Measurements from ENCODE around the gene LRMDA.
"Not testable (repeated sequence)": the region's sequence is repeated elsewhere in the genome, so short reads cannot be mapped to it uniquely, and the experiment has no call there.

LRMDA gene

GRCh38 chr10:75744261-75744660 is 312.8 kb downstream of the LRMDA start:
- Histone ChIP-seq H3K79me2 (ENCODE audit: insufficient read depth, low read depth) (no peaks in the 10 kb centered on the region), H3K4me2 (no peak overlapping the region; the same call in 1 of the 2 replicates), H2AFZ (ENCODE audit: low read depth) (peak overlapping the region; percentile 6; the same call in 1 of the 2 replicates), H3K36me3 (ENCODE audit: insufficient read depth) (no peaks in the 10 kb centered on the region), H3K4me3 (IDR thresholded peaks at IDR 0.05; ENCODE audit: insufficient read depth, low read depth, low read length) (no peak overlapping the region), H3K4me1 (ENCODE audit: low read depth, poor library complexity, severe bottlenecking) (peaks cover 16% of the 10 kb centered on the region), H3K27me3 (ENCODE audit: insufficient read depth, low read depth) (no peaks in the 10 kb centered on the region), H3K27ac (peak overlapping the region; percentile 25), H4K20me1 (ENCODE audit: insufficient read depth) (no peaks in the 10 kb centered on the region), H3K9ac (no peak overlapping the region)
- TF ChIP-seq, protein P1, sequence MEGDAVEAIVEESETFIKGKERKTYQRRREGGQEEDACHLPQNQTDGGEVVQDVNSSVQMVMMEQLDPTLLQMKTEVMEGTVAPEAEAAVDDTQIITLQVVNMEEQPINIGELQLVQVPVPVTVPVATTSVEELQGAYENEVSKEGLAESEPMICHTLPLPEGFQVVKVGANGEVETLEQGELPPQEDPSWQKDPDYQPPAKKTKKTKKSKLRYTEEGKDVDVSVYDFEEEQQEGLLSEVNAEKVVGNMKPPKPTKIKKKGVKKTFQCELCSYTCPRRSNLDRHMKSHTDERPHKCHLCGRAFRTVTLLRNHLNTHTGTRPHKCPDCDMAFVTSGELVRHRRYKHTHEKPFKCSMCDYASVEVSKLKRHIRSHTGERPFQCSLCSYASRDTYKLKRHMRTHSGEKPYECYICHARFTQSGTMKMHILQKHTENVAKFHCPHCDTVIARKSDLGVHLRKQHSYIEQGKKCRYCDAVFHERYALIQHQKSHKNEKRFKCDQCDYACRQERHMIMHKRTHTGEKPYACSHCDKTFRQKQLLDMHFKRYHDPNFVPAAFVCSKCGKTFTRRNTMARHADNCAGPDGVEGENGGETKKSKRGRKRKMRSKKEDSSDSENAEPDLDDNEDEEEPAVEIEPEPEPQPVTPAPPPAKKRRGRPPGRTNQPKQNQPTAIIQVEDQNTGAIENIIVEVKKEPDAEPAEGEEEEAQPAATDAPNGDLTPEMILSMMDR (conservative IDR thresholded peaks at IDR 0.05; ENCODE audit: low read depth, low read length) = no peak

DNA sequence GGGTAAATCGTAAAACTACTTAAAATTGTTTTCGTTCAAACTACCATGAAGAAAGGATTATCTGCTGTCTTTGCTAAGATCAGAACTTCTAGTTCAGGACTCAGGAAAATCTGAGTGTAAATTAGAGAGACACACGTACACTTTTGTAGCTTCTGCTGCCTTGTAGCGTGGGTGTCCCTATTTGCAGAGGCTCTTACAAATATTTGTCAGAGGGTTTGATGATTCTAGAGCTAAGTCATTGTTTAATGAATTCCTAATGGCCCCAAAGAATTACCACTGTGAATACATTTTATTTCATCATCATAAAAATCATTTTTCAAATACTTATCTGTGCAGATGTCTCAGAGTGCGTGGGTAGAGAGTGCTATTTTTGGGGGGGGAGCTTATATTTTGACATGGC is 314.9 kb downstream of the LRMDA start:
- H3K27ac ChIP-seq = no peak overlapping the region
- no peak overlapping the region for H2AFZ ChIP-seq (ENCODE audit: low read depth)
- H3K9ac ChIP-seq = no peak overlapping the region
- TF ChIP-seq, protein P1 (conservative IDR thresholded peaks at IDR 0.05; ENCODE audit: low read depth, low read length) = no peak
- H3K36me3 ChIP-seq (ENCODE audit: insufficient read depth) = no peaks in the 10 kb centered on the region
- H3K4me1 ChIP-seq (ENCODE audit: low read depth, poor library complexity, severe bottlenecking) = peaks cover 16% of the 10 kb centered on the region
- H3K27me3 ChIP-seq (ENCODE audit: insufficient read depth, low read depth) = no peaks in the 10 kb centered on the region
- no peaks in the 10 kb centered on the region for H3K79me2 ChIP-seq (ENCODE audit: insufficient read depth, low read depth)
- no peak overlapping the region for H3K4me2 ChIP-seq
- no peaks in the 10 kb centered on the region for H4K20me1 ChIP-seq (ENCODE audit: insufficient read depth)
- H3K4me3 ChIP-seq (IDR thresholded peaks at IDR 0.05; ENCODE audit: insufficient read depth, low read depth, low read length) = no peak overlapping the region

- not testable (repeated sequence) for H2AFZ ChIP-seq (ENCODE audit: low read depth); H3K4me3 ChIP-seq (IDR thresholded peaks at IDR 0.05; ENCODE audit: insufficient read depth, low read depth, low read length); H3K4me2 ChIP-seq; H3K27ac ChIP-seq; H4K20me1 ChIP-seq (ENCODE audit: insufficient read depth); H3K36me3 ChIP-seq (ENCODE audit: insufficient read depth); H3K9ac ChIP-seq; H3K79me2 ChIP-seq (ENCODE audit: insufficient read depth, low read depth); H3K27me3 ChIP-seq (ENCODE audit: insufficient read depth, low read depth); H3K4me1 ChIP-seq (ENCODE audit: low read depth, poor library complexity, severe bottlenecking)
Measured at GRCh38 chr10:75750093-75750875, 318.9 kb downstream of the LRMDA start.

DNA sequence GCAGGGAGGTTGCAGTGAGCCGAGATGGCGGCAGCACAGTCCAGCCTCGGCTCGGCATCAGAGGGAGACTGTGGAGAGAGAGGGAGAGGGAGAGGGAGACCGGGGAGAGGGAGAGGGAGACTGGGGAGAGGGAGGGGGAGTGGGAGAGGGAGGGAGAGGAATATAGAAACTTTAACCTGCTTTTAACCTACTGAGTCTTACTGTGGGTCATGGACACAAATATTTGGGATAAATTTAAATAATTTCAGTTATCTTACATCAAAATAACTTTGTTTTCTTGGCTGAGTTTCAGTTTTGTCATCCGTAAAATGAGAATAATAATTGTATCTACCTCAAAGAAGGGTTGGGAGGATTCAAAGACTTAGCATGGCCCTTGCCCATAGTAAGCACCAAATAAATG is 319.8 kb downstream of the LRMDA start:
- H3K79me2 ChIP-seq (ENCODE audit: insufficient read depth, low read depth) = no peaks in the 10 kb centered on the region
- TF ChIP-seq, protein P1 (conservative IDR thresholded peaks at IDR 0.05; ENCODE audit: low read depth, low read length) = no peak
- H3K4me2 ChIP-seq = no peak overlapping the region
- no peaks in the 10 kb centered on the region for H3K4me1 ChIP-seq (ENCODE audit: low read depth, poor library complexity, severe bottlenecking)
- H3K9ac ChIP-seq = no peak overlapping the region
- H4K20me1 ChIP-seq (ENCODE audit: insufficient read depth) = no peaks in the 10 kb centered on the region
- H2AFZ ChIP-seq (ENCODE audit: low read depth) = no peak overlapping the region
- H3K27me3 ChIP-seq (ENCODE audit: insufficient read depth, low read depth) = no peaks in the 10 kb centered on the region
- no peak overlapping the region for H3K4me3 ChIP-seq (IDR thresholded peaks at IDR 0.05; ENCODE audit: insufficient read depth, low read depth, low read length)
- H3K36me3 ChIP-seq (ENCODE audit: insufficient read depth) = no peaks in the 10 kb centered on the region
- no peak overlapping the region for H3K27ac ChIP-seq

- Histone ChIP-seq H2AFZ (ENCODE audit: low read depth) (no peak overlapping the region), H3K36me3 (ENCODE audit: insufficient read depth) (no peaks in the 10 kb centered on the region), H3K27ac (no peak overlapping the region), H3K9ac (no peak overlapping the region), H3K4me1 (ENCODE audit: low read depth, poor library complexity, severe bottlenecking) (no peaks in the 10 kb centered on the region), H3K4me3 (IDR thresholded peaks at IDR 0.05; ENCODE audit: insufficient read depth, low read depth, low read length) (no peak overlapping the region), H4K20me1 (ENCODE audit: insufficient read depth) (no peaks in the 10 kb centered on the region), H3K4me2 (no peak overlapping the region), H3K79me2 (ENCODE audit: insufficient read depth, low read depth) (no peaks in the 10 kb centered on the region), H3K27me3 (ENCODE audit: insufficient read depth, low read depth) (no peaks in the 10 kb centered on the region)
- TF ChIP-seq, protein P1 (conservative IDR thresholded peaks at IDR 0.05; ENCODE audit: low read depth, low read length) = no peak
Measured at GRCh38 chr10:75753621-75754020, 322.2 kb downstream of the LRMDA start.
